Endodermal cell (in vitro differentiated cells): ENCODE data around the gene CREBBP. TPM values are rescaled to one million over a fixed set of nuclear protein-coding genes. Genes with fewer than 3 reads are reported as not detected.

Experiments used
- DNase-seq: peaks from one replicate; pipeline ENCODE4 v3.0.0-alpha.2; 2017
- H3K27ac ChIP-seq: 2 replicates; pipeline ENCODE4 v1.5.1; 2013; ENCODE audit warnings: mild to moderate bottlenecking, low read depth, low read length, moderate library complexity
- H3K27me3 ChIP-seq: 2 replicates; pipeline ENCODE4 v1.6.1; 2013; ENCODE audit warnings: mild to moderate bottlenecking, low read length, moderate library complexity; ENCODE audit not compliant: insufficient read depth, control insufficient read depth, poor library complexity, severe bottlenecking
- H3K36me3 ChIP-seq: 2 replicates; pipeline ENCODE4 v1.7.0; 2013; ENCODE audit warnings: mild to moderate bottlenecking, low read length, moderate library complexity; ENCODE audit not compliant: control insufficient read depth, insufficient read depth
- H3K4me1 ChIP-seq: one replicate; pipeline ENCODE4 v1.7.0; 2013; ENCODE audit warnings: low read length; ENCODE audit not compliant: control insufficient read depth, insufficient read depth
- H3K4me3 ChIP-seq: 2 replicates; pipeline ENCODE4 v1.5.1; 2013; ENCODE audit warnings: mild to moderate bottlenecking, low read length, moderate library complexity
- H3K9ac ChIP-seq: 2 replicates; pipeline ENCODE4 v1.6.1; 2013; ENCODE audit warnings: mild to moderate bottlenecking, low read length, moderate library complexity; ENCODE audit not compliant: poor library complexity, severe bottlenecking; ENCODE audit errors: extremely low read depth
- H3K9me3 ChIP-seq: 2 replicates; pipeline ENCODE4 v1.6.1; 2013; ENCODE audit warnings: mild to moderate bottlenecking, low read length, moderate library complexity; ENCODE audit not compliant: control insufficient read depth
- H3K27ac Mint-ChIP-seq: 2 replicates; pipeline ENCODE4 v1.8.0; 2020; ENCODE audit warnings: mixed read lengths
- H3K27me3 Mint-ChIP-seq: 2 replicates; pipeline ENCODE4 v1.8.0; 2021; ENCODE audit warnings: mild to moderate bottlenecking, mixed read lengths; ENCODE audit not compliant: insufficient read depth
- H3K36me3 Mint-ChIP-seq: 2 replicates; pipeline ENCODE4 v1.8.0; 2020; ENCODE audit warnings: low read depth, mixed read lengths
- H3K4me1 Mint-ChIP-seq: 2 replicates; pipeline ENCODE4 v1.8.0; 2020; ENCODE audit warnings: mixed read lengths
- H3K4me3 Mint-ChIP-seq: 2 replicates; pipeline ENCODE4 v1.8.0; 2020; ENCODE audit warnings: mild to moderate bottlenecking, moderate library complexity, mixed read lengths
- H3K9me3 Mint-ChIP-seq: 2 replicates; pipeline ENCODE4 v1.8.0; 2020; ENCODE audit warnings: mild to moderate bottlenecking, mixed read lengths
- CTCF ChIP-seq: fragments of 200-600 bp; sonication (generic); conservative IDR thresholded peaks from 2 replicates; pipeline ENCODE4 v1.5.0; 2021; ENCODE audit warnings: antibody characterized with exemption, mild to moderate bottlenecking
- WGBS, 2 experiments: methylation state at CpG; one replicate each; pipeline versions ENCODE4 v1.1.5 to v1.1.7; 2013; ENCODE audit warnings: missing lambda C conversion rate in 2 of 2, mixed read lengths in 1 of 2; ENCODE audit not compliant: insufficient coverage in 1 of 2, insufficient read length in 1 of 2; 5-methylcytosine and 5-hydroxymethylcytosine counted together
- total RNA-seq, 2 donors: library from RNA; stranded (reverse); fragmentation: NEBNext Ultra II Directional in 1 of 2; extraction: Animal tissue kit (Norgen Biotek cat#: 25700) in 1 of 2; gene quantifications; 2 replicates in 1 of 2; 3 replicates in 1 of 2; pipeline ENCODE4 v1.2.1, GENCODE V29; 2021

Gene CREBBP
- total RNA-seq, 2 donors from 2014 or later: 71.1 to 103 TPM

- no peak overlapping the region for H3K27ac Mint-ChIP-seq
Measured at GRCh38 chr16:3740934-3741333, 139.6 kb downstream of the CREBBP start.

DNA sequence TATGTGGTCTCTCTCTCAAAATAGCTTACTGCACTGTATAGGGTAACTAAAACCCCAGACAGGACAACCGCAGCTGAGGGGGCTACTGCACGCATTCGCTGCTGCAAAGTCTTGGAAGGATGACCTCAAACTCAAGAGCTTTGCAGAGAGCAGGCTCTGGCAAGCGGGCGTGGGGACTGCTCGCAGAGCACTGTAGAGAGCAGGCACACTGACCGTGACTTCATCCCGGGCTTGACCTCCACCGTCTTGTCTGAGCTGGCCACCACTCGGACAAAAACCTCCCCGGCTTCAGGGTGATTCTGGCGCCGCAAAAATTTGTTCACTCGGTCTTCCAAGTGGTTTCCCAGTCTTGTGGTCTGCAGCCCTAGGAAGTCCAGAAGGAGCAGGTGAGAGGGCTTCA is 140.3 kb downstream of the CREBBP start:
- no peaks in the 10 kb centered on the region for H3K27me3 ChIP-seq
- peaks cover 87% of the 10 kb centered on the region for H3K36me3 ChIP-seq
- peaks cover 28% of the 10 kb centered on the region for H3K4me1 Mint-ChIP-seq
- H3K4me3 ChIP-seq: no peak overlapping the region
- no peak for DNase-seq
- no peak overlapping the region for H3K9ac ChIP-seq
- TF ChIP-seq CTCF: no peak
- WGBS, 2 experiments: 95 to 98% methylated on average over 14 of the region's 14 CpGs
- H3K27me3 Mint-ChIP-seq: no peaks in the 10 kb centered on the region
- peaks cover 5% of the 10 kb centered on the region for H3K4me1 ChIP-seq
- H3K36me3 Mint-ChIP-seq: peaks cover 76% of the 10 kb centered on the region
- H3K27ac Mint-ChIP-seq: no peak overlapping the region
- H3K9me3 Mint-ChIP-seq: no peaks in the 10 kb centered on the region
- no peaks in the 10 kb centered on the region for H3K9me3 ChIP-seq
- H3K27ac ChIP-seq: no peak overlapping the region
- H3K4me3 Mint-ChIP-seq: no peak overlapping the region

More at GRCh38 chr16:3740934-3741333, 139.6 kb downstream of the CREBBP start:
- no peaks in the 10 kb centered on the region for H3K9me3 ChIP-seq
- Mint-ChIP-seq H3K27me3 (no peaks in the 10 kb centered on the region), H3K36me3 (peaks cover 76% of the 10 kb centered on the region), H3K4me3 (no peak overlapping the region), H3K9me3 (no peaks in the 10 kb centered on the region), H3K4me1 (peaks cover 25% of the 10 kb centered on the region)
- WGBS, 2 experiments: 94 to 98% methylated on average over 6 to 16 of the region's 16 CpGs
- no peak overlapping the region for H3K9ac ChIP-seq
- peaks cover 5% of the 10 kb centered on the region for H3K4me1 ChIP-seq
- no peak for TF ChIP-seq CTCF
- DNase-seq: no peak
- H3K4me3 ChIP-seq: no peak overlapping the region
- peaks cover 87% of the 10 kb centered on the region for H3K36me3 ChIP-seq
- no peak overlapping the region for H3K27ac ChIP-seq
- no peaks in the 10 kb centered on the region for H3K27me3 ChIP-seq

DNA sequence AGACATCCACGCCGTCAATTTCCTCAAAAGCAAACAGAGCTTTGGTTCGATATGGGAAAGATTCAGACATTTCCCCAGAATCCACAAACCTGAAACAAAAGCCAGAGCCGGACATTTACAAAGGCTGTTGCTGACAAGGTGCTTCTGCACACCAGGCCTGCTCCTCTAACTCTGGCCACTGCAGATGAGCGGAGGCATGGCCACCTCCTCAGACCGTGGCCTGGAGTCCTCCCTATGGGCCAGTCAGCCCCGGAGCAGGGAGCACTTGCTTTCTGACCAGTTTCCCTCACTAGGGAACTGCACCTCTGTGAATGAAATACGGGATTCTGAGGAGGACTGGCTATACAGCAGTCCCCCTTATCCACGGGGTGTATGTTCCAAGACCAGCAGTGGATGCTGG is 140.9 kb downstream of the CREBBP start:
- H3K9me3 ChIP-seq: no peaks in the 10 kb centered on the region
- Mint-ChIP-seq H3K4me1 (peaks cover 28% of the 10 kb centered on the region), H3K4me3 (no peak overlapping the region), H3K36me3 (peaks cover 76% of the 10 kb centered on the region), H3K9me3 (peaks cover 2% of the 10 kb centered on the region), H3K27me3 (no peaks in the 10 kb centered on the region), H3K27ac (peak overlapping the region; percentile 88)
- no peak overlapping the region for H3K27ac ChIP-seq
- H3K27me3 ChIP-seq: no peaks in the 10 kb centered on the region
- H3K36me3 ChIP-seq: peaks cover 86% of the 10 kb centered on the region
- no peak for TF ChIP-seq CTCF
- DNase-seq: no peak
- peaks cover 5% of the 10 kb centered on the region for H3K4me1 ChIP-seq
- 96% methylated on average over 7 to 9 of the region's 9 CpGs for WGBS, 2 experiments
- no peak overlapping the region for H3K4me3 ChIP-seq
- no peak overlapping the region for H3K9ac ChIP-seq
